ENCODE measurements around the gene TBC1D22B.

DNA sequence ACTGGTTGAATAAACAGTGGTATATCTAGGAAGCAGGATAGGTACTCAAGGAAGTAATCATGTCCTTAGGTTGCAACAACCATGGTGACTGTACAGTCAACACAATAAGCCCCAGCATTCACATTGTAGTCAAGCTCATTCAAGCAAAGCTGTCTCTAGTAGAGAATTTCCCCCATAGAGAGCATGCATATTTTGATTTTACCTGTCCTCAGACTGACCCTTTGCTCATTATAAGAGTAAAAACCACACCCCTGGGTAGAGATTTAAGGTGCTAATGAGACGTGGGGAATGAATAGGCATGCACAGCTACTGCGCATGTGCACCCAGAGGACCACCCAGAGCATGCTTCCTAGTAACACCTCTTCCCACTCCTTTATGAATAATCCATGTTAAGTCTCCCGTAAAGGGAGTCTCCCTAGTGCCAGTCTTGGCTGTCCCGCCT, 90.1 kb downstream of the TBC1D22B start:
- TF ChIP-seq, protein P1, sequence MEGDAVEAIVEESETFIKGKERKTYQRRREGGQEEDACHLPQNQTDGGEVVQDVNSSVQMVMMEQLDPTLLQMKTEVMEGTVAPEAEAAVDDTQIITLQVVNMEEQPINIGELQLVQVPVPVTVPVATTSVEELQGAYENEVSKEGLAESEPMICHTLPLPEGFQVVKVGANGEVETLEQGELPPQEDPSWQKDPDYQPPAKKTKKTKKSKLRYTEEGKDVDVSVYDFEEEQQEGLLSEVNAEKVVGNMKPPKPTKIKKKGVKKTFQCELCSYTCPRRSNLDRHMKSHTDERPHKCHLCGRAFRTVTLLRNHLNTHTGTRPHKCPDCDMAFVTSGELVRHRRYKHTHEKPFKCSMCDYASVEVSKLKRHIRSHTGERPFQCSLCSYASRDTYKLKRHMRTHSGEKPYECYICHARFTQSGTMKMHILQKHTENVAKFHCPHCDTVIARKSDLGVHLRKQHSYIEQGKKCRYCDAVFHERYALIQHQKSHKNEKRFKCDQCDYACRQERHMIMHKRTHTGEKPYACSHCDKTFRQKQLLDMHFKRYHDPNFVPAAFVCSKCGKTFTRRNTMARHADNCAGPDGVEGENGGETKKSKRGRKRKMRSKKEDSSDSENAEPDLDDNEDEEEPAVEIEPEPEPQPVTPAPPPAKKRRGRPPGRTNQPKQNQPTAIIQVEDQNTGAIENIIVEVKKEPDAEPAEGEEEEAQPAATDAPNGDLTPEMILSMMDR (IDR thresholded peaks at IDR 0.05): no peak
- TF ChIP-seq POLR2A (IDR thresholded peaks at IDR 0.05): no peak
